Superior temporal gyrus (tissue), 1 donor: Measurements from ENCODE around the gene HDAC10.

ENCODE experiments used
- DNase-seq: peaks from one replicate; pipeline ENCODE4 v3.0.0-alpha.2; 2016; ENCODE audit errors: extremely low spot score

Gene HDAC10

GRCh38 chr22:50270666-50271394 lies 19.8 kb upstream of the HDAC10 start:
- no peak for DNase-seq

GRCh38 chr22:50269970-50270665 lies 19.1 kb upstream of the HDAC10 start, which contains the start of gene MAPK11:
Gene MAPK11 (minus strand): TSS chr22:50270380. CDS start chr22:50270292, 88 bp downstream.
- DNase-seq: no peak

DNA sequence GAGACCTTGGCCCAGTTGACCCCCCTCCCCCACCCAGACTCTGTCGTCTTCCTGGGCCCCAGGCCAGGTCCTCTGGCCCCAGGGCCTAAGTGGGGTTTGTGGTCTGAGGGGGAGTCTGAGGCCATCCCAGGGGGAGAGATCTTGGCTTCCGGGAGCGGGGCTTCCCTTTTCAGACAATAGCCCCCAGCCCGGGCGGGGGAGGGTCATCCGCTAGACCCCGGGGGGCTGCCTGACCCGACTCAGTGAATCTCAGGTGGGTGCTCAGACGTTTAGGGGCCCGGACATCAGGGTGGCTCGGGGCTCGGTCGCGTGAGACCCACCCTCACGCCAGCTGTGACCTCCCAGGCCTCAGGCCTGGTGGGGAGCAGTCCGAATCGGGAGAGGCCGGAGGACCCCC lies 18.5 kb upstream of the HDAC10 start:
- DNase-seq: no peak

GRCh38 chr22:50268655-50269113 lies 17.6 kb upstream of the HDAC10 start:
- DNase-seq: no peak

GRCh38 chr22:50267591-50268390 lies 16.7 kb upstream of the HDAC10 start:
- DNase-seq: no peak

GRCh38 chr22:50266994-50267393 lies 15.9 kb upstream of the HDAC10 start:
- no peak for DNase-seq

DNA sequence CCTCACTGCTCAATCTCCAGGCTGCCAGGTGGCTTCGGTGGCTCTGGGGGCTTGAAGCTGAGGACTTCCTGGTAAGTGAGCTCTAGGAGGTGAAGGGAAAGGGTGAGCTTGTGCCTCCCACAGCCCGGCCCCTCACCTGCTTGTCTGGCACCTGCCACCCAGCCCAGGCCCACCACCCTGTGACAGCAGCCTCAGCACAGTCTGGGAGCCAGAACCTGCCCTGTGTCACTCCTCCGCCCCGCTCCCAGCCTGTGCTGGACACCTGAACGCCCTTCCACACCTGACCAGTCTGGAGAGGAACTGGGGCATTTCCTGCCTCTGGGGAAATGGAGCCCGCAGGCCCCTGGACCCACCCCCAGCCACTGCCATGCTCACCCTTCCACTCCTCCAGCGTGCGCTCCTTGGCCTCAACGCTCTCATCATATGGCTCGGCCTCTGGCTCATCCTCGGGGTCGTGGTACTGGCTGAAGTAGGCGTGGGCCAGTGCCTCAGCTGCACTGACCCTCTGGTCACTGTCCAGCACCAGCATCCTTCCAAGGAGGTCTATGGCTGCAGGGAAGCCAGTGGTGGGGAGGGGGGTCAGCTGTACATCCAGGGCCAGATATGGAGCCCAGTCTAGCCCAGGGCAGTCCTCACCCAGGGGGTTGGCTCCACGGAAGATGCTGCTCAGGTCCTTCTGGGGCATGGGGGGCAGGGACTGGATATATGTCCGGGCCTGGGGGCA lies 14.0 kb upstream of the HDAC10 start:
- DNase-seq: peak; percentile 5

GRCh38 chr22:50264104-50264745 lies 13.2 kb upstream of the HDAC10 start:
- peak; percentile 40 for DNase-seq

- DNase-seq: no peak
These were observed 12.0 kb upstream of the HDAC10 start for GRCh38 chr22:50262973-50263617.

GRCh38 chr22:50262460-50262911 lies 11.4 kb upstream of the HDAC10 start:
- DNase-seq: no peak

DNA sequence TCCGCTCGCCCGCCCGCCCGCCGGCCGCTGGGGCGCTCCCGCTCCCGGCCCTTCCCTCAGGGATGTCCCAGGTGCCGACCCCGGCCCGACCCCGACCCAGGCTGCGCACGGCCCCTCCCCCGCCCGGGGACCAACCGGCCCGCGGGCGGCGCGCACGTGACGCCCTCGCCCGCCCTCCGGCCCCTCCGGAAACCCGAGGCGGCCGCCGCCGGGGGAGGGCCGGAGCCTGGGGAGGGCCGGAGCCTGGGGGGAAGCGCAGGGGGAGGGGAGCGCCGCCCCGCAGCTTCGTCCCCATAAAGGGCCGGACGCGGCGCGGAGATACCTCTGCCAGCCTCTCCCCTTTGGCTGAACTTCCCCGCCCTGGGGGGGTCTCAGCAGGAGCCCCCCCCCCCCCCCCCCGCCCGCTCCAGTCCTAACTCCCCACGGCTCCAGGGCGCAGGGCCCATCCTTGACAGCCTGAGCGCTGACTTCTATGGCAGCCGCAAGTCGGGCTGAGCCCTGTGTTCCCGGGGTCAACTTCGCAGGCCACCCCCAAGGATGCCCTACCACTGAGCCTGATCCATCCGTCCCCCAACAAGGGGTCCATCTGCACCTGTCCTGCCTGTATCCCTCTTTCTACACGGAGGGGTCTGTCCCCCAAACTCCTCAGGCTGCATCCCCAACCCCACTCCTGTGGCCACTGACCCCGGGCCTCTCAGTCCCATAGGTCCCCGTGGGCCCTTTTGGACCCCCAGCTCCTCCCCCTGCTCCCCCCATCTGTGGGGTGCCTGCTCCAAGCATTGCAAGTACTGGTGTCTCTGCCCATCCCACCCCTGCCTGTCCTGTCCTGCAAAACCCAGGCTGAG lies 10.8 kb upstream of the HDAC10 start, which contains the start of gene MAPK12:
Gene MAPK12 (minus strand): TSS at position 69 of the 845 bp plus-strand sequence. CDS start 174 bp downstream, outside the sequence.
- no peak for DNase-seq

DNA sequence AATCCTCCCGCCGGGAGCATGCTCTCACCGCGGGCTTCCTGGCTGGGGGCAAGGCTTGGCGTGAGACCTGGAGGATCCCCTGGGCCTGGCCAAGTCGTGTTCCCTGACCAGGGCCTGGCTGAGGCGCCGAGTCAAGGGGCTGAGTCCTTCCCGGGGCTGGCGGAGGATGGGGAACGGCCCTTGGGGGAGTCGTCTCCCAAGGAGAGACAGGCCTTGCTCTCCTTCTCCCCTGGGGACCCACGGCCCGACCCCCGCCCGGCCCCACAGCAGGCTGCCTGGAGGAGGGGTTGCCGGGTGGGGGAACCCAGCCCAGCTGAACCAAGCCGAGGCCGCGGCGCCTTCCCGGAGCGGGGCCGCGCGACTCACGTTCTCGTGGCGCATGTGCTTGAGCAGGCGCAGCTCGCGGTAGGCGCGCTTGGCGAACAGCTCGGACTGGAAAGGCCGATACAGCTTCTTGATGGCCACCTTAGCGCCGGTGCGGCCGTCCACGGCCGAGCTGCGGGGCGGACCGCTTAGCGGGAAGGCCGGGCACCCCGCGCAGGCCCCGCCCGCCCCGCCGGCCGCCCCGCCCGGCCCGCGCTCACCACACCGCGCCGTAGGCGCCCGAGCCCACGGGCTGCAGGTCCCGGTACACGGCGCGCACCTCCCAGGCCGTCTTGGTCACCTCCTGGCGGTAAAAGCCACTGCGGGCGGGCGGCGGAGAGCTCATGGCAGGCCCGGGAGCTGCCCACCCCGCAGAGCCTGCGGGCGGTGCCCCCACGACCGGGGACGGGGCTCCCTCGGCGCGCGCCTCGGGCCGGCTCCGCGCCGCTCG lies 9.9 kb upstream of the HDAC10 start:
- no peak for DNase-seq

- no peak for DNase-seq
These were observed 9.4 kb upstream of the HDAC10 start for GRCh38 chr22:50260434-50260800.

DNA sequence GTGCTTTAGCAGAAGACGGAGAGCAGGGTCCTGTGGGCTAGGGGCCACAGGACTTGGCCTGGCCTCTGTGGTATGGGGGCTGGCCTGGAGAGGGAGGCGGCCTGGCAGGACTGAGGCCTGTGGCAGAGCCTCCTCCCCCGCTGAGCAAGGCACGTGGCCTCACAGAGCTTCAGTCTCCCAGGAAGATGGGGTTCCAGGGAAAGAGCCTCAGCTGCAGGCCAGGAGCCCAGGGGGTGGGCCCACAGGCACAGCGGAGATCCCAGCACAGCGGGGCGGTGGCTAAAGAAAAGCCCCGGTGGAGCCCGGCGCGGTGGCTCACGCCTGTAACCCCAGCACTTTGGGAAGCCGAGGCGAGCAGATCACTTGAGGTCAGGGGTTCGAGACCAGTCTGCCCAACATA lies 8.2 kb upstream of the HDAC10 start:
- DNase-seq: no peak

DNA sequence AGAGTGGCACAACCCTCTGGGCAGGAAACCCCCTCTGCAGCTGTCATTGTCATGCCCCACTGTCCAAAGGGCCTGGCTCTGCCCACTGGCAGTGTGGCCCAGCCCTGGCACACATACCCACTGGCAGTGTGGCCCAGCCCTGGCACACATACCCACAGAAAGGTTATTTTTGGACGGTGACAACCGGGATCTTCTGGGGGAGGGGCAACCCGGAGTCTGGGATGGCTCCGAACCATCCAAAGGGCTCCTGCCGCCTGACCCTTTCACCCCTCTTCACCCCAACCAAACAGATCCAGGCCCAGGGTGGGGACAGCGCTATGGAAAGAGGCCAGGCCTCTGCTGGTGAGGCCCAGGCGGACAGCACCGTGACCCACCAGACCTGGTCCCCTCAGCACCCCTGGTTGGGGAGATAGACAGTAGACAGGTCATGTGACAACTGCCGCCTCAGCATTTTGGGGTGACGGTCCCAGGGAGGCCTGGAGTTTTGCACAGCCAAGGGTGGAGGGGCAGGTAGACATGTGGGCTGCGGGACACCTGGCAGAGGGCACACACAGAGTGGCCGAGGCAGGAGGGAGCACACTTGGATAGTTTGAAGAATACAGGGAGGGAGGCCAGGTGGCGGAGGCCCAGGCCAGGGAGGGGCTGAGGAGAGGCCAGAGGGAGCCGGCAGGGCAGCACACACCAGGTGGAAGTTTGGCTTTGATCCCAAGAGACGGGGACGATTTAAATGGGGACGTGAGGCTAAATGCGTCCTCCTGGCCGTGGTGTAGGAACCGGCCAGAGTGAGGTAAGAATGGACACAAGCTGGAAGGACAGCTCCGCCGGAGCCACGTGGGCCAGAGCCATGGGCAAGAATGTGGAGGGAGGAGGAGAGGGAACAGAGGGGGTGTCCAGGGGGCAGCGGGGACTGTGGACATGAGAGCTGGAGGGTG lies 7.6 kb upstream of the HDAC10 start:
- no peak for DNase-seq

- no peak for DNase-seq
These were observed 6.6 kb upstream of the HDAC10 start for GRCh38 chr22:50257451-50258360.
